ENCODE data around the gene SERPINA12.

SERPINA12 gene

DNA sequence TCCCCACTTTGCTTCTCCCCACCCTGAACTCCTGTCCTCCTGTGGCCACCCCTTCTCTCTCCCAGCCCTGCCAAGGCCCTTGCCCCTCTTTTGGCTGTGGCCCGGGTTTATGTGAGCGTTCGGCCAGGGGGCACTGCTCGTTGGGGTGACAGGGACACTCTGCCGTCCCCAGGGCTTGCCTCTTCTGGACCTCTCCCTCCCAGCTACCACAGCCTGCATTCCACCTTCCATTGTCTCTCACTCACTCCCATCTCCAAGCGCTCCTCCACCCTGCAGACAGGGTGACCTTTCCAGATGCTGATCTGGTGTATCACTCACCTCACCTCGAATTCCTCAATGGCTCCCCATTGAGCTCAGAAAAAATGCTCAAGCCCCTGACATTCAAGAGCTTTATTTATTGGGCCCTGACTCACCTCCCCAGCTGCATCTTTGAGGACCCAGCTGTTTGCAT, 34.7 kb downstream of the SERPINA12 start:
- peak in 1 of 2 donors; percentile 25 for DNase-seq (ENCODE audit: low read depth in 2 of 2)
- TF ChIP-seq, protein P1, sequence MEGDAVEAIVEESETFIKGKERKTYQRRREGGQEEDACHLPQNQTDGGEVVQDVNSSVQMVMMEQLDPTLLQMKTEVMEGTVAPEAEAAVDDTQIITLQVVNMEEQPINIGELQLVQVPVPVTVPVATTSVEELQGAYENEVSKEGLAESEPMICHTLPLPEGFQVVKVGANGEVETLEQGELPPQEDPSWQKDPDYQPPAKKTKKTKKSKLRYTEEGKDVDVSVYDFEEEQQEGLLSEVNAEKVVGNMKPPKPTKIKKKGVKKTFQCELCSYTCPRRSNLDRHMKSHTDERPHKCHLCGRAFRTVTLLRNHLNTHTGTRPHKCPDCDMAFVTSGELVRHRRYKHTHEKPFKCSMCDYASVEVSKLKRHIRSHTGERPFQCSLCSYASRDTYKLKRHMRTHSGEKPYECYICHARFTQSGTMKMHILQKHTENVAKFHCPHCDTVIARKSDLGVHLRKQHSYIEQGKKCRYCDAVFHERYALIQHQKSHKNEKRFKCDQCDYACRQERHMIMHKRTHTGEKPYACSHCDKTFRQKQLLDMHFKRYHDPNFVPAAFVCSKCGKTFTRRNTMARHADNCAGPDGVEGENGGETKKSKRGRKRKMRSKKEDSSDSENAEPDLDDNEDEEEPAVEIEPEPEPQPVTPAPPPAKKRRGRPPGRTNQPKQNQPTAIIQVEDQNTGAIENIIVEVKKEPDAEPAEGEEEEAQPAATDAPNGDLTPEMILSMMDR (IDR thresholded peaks at IDR 0.05; ENCODE audit: low read depth, low read length) = no peak
- no peak overlapping the region for H3K4me3 ChIP-seq (replicated peaks in 1 of 2; ENCODE audit: low read depth in 2 of 2, low read length in 2 of 2)

DNA sequence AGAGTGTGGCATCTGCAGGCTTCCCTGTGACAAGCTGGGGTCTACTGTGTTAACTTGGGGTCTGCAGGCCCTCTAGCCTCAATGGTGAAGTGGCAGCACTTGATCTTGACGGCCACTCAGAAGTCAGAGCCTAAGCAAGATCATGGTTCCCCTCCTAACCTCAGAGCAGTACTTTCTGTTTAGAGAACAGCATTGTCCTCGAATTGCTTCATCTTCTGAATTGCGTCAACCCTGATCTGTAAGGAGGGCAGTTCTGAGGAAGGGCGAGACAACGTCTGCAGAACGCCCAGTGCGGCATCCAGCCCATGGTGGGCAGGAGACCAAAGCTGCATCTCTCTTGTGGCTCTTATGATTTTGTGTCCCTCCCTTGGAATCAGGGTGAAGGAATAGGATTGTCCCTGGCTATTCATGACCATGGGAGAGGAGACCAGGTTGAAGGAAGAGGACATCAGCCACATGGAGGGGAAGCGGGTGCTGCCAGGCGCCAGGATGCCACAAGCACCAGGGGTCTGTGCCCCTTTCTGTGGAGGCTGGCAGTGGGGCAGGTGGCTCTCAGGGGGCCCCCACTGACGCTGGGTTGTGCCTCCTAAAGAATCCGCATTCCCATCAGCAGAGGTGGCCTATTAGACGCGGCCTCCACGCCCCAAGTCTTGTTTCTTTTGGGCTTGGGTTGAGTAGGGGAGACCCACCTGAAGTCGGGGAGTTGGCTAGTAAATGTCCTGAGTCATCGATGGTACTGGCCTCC, 35.4 kb downstream of the SERPINA12 start:
- peak in 1 of 2 donors; percentile 7 for DNase-seq (ENCODE audit: low read depth in 2 of 2)
- TF ChIP-seq, protein P1 (IDR thresholded peaks at IDR 0.05; ENCODE audit: low read depth, low read length) = no peak
- no peak overlapping the region for H3K4me3 ChIP-seq (replicated peaks in 1 of 2; ENCODE audit: low read depth in 2 of 2, low read length in 2 of 2)

DNA sequence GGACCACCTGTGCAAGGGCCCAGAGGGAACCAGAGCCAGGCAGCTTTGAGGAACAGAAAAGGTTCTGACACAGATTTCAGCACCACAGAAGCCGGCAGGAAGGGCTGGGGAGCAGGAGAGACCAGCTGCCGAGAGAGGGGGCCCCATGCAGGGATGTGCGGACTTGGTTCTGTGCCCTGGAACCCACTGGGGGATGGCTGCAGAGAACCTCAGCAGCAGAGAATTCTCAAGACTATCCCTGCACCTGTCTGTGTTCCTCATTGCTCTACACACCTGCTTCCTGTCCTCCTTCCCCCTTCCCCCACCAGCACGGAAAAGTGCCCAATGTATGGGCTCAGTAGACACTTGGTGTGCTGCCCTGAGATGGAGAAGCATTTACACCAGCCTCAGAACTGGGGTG, 36.4 kb downstream of the SERPINA12 start:
- H3K4me3 ChIP-seq (replicated peaks in 1 of 2; ENCODE audit: low read depth in 2 of 2, low read length in 2 of 2) = no peak overlapping the region
- TF ChIP-seq, protein P1 (IDR thresholded peaks at IDR 0.05; ENCODE audit: low read depth, low read length) = no peak
- no peak for DNase-seq (ENCODE audit: low read depth in 2 of 2)

DNA sequence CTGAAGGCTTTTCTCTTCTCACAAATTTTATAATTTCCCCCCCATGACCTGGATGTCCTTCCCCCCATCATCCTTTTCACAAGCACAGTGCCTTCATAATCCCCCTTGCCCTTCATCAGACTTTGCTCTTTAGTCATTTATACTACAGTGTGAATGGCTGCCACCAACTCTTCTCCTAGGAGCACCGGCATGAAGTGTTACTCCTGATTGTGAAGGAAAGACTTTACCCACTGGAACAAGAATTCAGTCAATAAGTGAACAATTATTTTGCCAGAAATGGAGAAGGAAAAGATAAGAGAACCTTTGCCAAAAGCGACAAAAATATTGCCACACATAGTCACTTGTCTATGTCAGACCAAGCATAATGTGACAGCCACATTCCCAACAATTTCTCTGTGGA, 38.2 kb downstream of the SERPINA12 start:
- TF ChIP-seq, protein P1 (IDR thresholded peaks at IDR 0.05; ENCODE audit: low read depth, low read length) = no peak
- no peak overlapping the region for H3K4me3 ChIP-seq (replicated peaks in 1 of 2; ENCODE audit: low read depth in 2 of 2, low read length in 2 of 2)
- DNase-seq (ENCODE audit: low read depth in 2 of 2) = no peak

DNA sequence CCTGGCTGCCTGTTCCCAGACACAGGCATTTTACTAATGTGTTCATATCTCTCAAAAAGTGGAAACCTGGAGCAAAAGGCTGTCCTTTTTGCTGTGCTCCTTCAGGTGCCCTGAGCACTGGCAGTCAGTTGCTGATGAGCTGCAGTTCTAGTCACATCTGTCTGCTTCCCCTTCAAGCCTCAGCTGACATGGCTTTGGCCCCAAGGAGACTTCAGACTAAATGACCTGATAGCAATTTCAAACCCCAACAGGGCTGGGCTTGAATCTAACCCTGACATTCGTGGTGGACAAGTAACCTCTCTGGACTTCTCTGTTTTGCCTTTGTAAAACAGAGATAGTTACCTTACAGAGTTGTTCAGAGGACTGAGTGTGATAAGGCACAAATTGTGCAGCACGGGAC, 39.0 kb downstream of the SERPINA12 start:
- TF ChIP-seq, protein P1 (IDR thresholded peaks at IDR 0.05; ENCODE audit: low read depth, low read length) = no peak
- no peak for DNase-seq (ENCODE audit: low read depth in 2 of 2)
- H3K4me3 ChIP-seq (replicated peaks in 1 of 2; ENCODE audit: low read depth in 2 of 2, low read length in 2 of 2) = no peak overlapping the region

DNA sequence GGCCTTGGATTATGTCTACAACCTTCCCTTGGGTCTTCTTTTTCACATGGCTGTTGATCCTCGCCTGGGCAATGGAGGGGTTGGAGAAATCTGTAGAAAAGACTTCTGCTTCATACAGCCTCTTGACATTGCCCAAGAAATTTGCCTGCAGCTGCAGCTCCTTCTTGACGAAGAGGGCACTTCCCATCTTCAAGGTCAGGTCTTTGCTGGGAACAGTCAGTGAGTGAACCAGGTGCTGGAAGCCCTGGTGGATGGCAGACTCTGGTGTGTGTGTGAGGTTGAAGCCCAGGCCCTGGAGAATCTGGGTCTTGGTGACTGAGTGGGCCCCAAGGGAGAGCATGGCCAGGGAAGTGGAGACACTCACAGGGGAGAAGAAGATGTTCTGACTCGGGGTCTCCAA, 40.0 kb downstream of the SERPINA12 start:
- TF ChIP-seq, protein P1 (IDR thresholded peaks at IDR 0.05; ENCODE audit: low read depth, low read length) = no peak
- no peak overlapping the region for H3K4me3 ChIP-seq (replicated peaks in 1 of 2; ENCODE audit: low read depth in 2 of 2, low read length in 2 of 2)
- no peak for DNase-seq (ENCODE audit: low read depth in 2 of 2)
